ENCODE results near the gene MMS19.

DNA sequence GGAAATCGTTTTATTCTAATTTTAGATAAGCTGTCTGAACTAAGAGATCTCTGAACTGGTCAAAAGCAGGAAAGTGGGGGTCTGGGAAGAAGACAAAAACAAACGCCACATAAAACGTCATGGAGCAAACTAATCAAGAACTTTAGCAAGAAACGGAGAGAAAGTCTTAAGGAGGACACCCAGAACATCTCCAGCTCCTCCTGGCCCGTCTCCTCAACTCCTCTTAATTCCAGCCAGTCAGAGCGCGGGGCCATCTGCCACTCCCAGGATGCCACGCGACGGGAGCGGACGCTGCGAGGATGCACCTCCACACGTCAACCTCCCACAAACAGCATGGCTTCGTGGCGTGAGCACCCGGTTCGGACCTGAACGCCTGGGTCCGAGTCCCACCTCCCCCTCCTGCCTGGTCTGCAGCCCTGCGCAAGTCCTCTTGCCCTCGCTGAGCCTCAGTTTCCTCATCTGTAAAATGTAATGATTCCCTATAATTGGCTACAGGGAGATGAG is 598 bp downstream of the MMS19 start:
- TF ChIP-seq, protein P1, sequence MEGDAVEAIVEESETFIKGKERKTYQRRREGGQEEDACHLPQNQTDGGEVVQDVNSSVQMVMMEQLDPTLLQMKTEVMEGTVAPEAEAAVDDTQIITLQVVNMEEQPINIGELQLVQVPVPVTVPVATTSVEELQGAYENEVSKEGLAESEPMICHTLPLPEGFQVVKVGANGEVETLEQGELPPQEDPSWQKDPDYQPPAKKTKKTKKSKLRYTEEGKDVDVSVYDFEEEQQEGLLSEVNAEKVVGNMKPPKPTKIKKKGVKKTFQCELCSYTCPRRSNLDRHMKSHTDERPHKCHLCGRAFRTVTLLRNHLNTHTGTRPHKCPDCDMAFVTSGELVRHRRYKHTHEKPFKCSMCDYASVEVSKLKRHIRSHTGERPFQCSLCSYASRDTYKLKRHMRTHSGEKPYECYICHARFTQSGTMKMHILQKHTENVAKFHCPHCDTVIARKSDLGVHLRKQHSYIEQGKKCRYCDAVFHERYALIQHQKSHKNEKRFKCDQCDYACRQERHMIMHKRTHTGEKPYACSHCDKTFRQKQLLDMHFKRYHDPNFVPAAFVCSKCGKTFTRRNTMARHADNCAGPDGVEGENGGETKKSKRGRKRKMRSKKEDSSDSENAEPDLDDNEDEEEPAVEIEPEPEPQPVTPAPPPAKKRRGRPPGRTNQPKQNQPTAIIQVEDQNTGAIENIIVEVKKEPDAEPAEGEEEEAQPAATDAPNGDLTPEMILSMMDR (IDR thresholded peaks at IDR 0.05) = no peak
- TF ChIP-seq POLR2AphosphoS5 (IDR thresholded peaks at IDR 0.05; ENCODE audit: low read depth, low read length) = peak; percentile 79

Data from Panc1 (cell line).